ENCODE data around the gene KIF1B.
"Not testable (repeated sequence)": the region's sequence is repeated elsewhere in the genome, so short reads cannot be mapped to it uniquely, and the experiment has no call there.

The KIF1B gene

DNA sequence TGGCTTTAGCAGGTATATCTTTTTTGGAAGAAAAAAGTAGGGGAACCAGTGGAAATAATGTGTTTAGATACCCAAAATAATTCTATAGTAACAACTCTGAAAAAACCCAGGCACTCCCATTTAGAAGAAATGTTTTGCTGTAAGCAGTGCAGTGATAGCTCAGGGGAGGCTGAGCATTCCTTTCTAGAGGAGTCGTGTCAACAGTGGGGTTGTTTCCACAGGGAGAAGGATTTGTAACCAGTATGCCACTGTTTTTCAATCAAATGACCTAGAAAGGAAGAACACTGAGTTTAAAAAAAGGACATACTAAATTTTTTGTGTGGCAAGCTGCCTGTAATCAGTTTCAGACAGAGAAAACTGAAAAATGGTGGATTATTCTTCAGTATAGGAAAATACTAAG lies 190.9 kb downstream of the KIF1B start:
- no peak for DNase-seq (ENCODE audit: low read depth)
- TF ChIP-seq, protein P1, sequence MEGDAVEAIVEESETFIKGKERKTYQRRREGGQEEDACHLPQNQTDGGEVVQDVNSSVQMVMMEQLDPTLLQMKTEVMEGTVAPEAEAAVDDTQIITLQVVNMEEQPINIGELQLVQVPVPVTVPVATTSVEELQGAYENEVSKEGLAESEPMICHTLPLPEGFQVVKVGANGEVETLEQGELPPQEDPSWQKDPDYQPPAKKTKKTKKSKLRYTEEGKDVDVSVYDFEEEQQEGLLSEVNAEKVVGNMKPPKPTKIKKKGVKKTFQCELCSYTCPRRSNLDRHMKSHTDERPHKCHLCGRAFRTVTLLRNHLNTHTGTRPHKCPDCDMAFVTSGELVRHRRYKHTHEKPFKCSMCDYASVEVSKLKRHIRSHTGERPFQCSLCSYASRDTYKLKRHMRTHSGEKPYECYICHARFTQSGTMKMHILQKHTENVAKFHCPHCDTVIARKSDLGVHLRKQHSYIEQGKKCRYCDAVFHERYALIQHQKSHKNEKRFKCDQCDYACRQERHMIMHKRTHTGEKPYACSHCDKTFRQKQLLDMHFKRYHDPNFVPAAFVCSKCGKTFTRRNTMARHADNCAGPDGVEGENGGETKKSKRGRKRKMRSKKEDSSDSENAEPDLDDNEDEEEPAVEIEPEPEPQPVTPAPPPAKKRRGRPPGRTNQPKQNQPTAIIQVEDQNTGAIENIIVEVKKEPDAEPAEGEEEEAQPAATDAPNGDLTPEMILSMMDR (conservative IDR thresholded peaks at IDR 0.05; ENCODE audit: control insufficient read depth, insufficient read depth, low read depth, low read length) = no peak
- no peak overlapping the region for H3K4me3 ChIP-seq (ENCODE audit: control insufficient read depth, low read depth, low read length)

DNA sequence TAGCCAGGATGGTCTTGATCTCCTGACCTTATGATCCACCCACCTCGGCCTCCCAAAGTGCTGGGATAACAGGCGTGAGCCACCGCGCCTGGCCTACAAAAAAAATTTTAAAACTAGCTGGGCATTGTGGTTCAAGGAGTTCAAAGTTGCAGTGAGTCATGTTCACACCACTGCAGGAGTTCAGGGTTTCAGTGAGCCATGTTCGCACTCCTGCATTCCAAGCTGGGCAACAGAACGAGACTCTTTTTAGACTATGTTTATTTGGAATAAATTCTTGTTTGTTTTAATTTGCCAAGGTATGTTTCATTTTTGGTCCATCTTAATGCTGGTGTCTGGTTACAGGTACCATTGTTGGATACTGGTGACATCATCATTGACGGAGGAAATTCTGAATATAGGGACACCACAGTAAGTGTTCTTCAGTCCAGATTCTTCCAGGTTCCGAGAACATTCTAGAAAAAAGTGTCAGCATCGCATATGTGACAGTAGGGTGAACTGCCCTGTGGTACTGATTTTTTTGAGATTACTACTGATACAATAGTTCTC lies 192.4 kb downstream of the KIF1B start:
- peak; percentile 58 for DNase-seq (ENCODE audit: low read depth)
- TF ChIP-seq, protein P1 (conservative IDR thresholded peaks at IDR 0.05; ENCODE audit: control insufficient read depth, insufficient read depth, low read depth, low read length) = no peak

GRCh38 chr1:10407201-10407600 lies 196.8 kb downstream of the KIF1B start:
- TF ChIP-seq, protein P1 (conservative IDR thresholded peaks at IDR 0.05; ENCODE audit: control insufficient read depth, insufficient read depth, low read depth, low read length) = no peak

More for the DNA sequence above, 192.4 kb downstream of the KIF1B start:
- H3K4me3 ChIP-seq (ENCODE audit: control insufficient read depth, low read depth, low read length) = no peak overlapping the region

DNA sequence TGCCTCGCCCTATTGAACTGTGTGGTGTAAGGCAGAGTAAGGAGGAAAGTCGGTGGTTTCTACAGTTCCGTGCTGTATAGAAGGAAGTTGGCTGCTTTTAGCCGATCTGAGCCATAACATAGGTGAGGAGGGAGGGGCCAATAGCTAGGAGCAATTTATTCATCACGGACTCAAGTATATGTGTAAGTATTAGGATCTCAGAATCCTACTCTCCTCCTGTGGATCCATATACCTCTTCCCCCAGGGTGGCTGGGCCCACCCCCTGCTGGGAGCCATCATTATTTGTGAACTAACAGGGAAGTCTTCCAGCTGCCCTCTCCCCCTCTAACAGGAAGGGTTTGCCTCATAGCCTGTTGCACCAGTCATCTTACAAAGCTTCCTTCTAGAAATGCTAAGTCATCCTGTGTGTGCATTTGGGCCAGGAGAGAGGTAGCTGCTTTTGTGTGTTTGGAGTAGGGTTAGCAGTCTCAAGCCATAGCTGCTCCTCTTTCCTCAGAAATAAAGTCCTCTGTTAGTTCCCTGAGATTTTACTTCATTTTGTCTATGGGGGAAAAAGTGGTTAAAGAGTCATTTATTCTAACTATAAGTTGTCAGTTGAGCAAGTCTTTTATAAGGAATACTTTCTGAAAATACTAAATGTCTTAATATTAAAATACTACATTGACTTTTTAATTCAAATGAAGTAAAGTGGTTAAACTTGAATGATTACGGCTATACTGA lies 205.0 kb downstream of the KIF1B start:
- peak; percentile 69 for DNase-seq (ENCODE audit: low read depth)
- H3K4me3 ChIP-seq (ENCODE audit: control insufficient read depth, low read depth, low read length) = no peak overlapping the region
- TF ChIP-seq, protein P1 (conservative IDR thresholded peaks at IDR 0.05; ENCODE audit: control insufficient read depth, insufficient read depth, low read depth, low read length) = no peak

More at GRCh38 chr1:10407201-10407600, 196.8 kb downstream of the KIF1B start:
- no peak overlapping the region for H3K4me3 ChIP-seq (ENCODE audit: control insufficient read depth, low read depth, low read length)
- no peak for DNase-seq (ENCODE audit: low read depth)

- H3K4me3 ChIP-seq (ENCODE audit: control insufficient read depth, low read depth, low read length); DNase-seq (ENCODE audit: low read depth): not testable (repeated sequence)
Observed at GRCh38 chr1:10415967-10416366, 205.6 kb downstream of the KIF1B start.

DNA sequence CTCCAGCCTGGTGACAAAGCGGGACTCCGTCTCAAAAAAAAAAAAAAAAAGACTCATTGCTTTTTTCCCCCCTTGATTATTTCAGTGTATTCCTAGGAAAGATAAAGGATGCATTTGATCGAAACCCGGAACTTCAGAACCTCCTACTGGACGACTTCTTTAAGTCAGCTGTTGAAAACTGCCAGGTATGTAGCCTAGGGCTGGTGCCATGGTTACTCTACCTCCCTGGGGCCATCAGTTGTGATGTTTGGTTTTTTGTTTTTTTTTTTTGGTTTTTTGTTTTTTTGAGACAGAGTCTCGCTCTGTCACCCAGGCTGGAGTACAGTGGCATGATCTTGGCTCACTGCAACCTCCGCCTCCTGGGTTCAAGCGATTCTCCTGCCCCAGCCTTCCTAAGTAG lies 208.4 kb downstream of the KIF1B start:
- not testable (repeated sequence) for H3K4me3 ChIP-seq (ENCODE audit: control insufficient read depth, low read depth, low read length); DNase-seq (ENCODE audit: low read depth)

DNA sequence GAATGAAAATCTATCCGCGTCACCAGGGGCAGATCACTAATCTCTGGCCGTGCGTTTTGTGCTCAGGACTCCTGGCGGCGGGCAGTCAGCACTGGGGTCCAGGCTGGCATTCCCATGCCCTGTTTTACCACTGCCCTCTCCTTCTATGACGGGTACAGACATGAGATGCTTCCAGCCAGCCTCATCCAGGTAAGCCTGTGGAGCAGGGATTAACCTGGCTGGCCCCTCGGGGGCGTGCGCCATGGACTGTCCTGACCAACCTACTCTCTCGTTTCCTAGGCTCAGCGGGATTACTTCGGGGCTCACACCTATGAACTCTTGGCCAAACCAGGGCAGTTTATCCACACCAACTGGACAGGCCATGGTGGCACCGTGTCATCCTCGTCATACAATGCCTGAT lies 209.0 kb downstream of the KIF1B start:
- H3K4me3 ChIP-seq (ENCODE audit: control insufficient read depth, low read depth, low read length) = no peak overlapping the region
- DNase-seq (ENCODE audit: low read depth) = no peak
- TF ChIP-seq, protein P1 (conservative IDR thresholded peaks at IDR 0.05; ENCODE audit: control insufficient read depth, insufficient read depth, low read depth, low read length) = no peak

GRCh38 chr1:10421637-10422036 lies 211.3 kb downstream of the KIF1B start:
- no peak for DNase-seq (ENCODE audit: low read depth)
- H3K4me3 ChIP-seq (ENCODE audit: control insufficient read depth, low read depth, low read length) = no peak overlapping the region
- TF ChIP-seq, protein P1 (conservative IDR thresholded peaks at IDR 0.05; ENCODE audit: control insufficient read depth, insufficient read depth, low read depth, low read length) = no peak
